NOMO-1 treated with dmso at 0.1 percent for 144 hours (cell line): ENCODE data around the gene HSD11B2.

Source experiments
- DNase-seq: peaks from one replicate; lab custom pipeline; 2025; ENCODE audit not compliant: unreplicated experiment; lab: John Stamatoyannopoulos, UW

Gene HSD11B2

DNA sequence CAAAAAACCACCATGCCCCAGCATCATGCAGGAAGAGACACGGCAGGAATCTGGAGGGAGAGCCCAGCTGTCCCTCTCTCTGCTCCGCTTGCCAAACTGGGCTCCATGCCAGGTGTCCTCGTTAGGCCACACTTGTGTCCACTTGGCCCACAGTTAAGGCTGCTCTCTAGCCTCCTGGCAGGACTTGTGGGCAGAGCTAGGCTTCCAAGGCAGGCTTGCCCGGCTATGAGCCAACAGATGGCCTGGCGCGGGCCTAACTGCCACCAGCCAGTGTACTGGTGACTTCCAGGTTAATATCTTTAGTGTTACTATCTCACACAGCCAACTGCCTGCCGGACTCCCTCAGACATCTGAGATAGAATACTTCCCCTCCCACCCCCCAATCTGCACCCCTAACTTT is 39.4 kb downstream of the HSD11B2 start:
- DNase-seq: no peak

- DNase-seq: no peak
These were observed 41.0 kb downstream of the HSD11B2 start for GRCh38 chr16:67471758-67472384.

DNA sequence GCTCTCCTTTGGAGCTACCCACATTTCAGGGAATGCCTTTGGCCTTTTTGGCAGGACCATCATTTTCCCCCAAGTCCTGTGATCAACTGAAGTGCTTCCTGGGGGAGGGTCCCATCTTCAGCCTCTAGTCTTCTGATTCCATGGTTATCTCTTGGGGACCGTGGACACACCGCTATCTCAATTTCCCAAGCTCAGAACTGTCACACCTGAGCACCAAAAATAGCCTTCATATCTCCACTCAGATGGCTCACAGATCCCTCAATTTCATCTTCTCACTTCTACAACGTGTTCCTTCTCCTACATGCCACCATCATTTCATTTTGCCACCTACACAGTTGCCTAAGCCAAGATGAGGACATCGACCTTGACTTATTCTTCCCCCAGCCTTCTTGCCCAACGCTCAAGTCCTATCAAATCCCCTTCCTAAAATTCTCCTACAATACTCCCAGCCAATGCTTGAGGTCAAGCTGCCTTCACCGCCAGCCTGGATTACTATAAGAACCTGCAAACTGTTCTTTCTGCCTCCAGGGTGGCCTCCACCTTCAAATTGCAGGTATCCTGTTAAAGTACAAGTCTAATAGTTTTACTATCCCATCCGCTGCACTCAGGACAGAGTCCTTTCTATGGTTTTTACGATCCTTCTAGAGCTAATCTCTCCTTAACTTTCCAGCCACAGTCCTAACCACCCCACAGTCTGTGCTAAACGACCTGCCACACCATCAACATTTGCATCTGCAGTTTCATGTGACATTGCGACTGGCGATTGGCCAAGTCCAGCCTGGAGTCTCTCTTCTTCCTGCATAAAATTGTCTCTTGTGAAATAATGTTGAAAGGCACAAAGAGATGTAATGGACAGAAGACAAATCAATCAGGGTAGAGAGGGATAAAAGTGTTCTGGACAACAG is 43.9 kb downstream of the HSD11B2 start:
- DNase-seq: no peak

DNA sequence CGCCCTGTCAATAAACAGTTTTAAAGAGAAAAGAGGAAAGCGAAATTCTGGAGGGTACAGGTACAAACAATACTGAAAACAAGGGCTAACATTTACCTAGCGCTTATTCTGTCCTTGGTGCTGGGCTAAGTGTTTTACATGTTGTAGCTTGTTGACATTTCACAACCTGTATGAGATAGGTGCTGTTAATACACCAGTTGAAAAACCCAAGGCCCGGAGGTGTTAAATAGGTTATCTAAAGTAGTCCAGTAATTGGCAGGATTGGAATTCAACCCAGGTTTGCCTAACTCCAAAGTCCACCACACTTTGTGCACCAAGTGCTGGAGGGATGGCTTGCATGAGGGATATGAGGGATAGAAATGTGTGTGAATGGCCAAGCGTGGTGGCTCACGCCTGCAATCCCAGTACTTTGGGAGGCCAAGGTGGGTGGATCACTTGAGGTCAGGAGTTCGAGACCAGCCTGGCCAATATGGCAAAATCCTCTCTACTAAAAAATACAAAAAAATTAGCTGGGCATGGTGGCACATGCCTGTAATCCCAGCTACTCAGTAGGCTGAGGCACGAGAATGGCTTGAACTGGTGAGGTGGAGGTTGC is 47.1 kb downstream of the HSD11B2 start:
- DNase-seq: no peak

DNA sequence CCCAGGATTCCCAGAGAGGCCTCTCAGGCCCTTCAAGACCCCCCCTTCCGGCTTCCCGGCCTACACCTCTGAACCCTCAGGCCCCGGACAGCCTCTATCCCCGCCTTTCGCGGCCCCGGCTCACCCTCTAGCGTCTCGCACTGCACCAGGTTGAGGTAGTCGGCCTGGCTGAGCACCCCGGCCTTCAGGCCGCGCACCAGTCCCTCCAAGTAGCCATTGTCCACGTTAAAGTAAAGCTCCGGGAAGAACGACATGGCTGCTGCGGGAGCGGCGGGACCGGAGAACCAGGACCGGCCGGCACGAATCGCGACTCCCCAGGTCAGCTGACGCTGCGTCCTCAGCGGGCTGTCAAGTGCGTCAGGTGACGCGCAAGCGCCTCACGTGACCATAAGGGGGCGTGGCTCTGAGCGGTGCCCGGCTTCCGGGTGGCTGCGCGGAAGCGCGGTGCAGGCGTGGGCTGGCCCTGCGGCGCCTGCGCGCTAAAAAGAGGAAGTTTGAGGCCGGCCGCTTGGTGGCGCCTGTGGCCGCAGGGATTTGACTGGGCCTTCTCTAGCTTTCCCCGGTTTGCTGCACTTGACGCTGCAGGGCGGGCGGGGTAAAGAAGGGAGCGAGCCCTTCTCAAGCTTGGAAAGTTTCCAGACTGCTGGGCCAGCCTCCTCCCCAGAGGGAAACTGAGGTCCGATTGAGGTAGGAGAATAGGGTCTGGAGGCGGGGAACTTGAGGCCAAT is 50.1 kb downstream of the HSD11B2 start, which contains the start of gene ATP6V0D1:
TSS of gene ATP6V0D1 (minus strand) at position 325 of the 728 bp plus-strand sequence. CDS start at position 254, 71 bp downstream.
- peak; percentile 97 for DNase-seq

GRCh38 chr16:67481561-67482232 is 50.8 kb downstream of the HSD11B2 start:
- DNase-seq: no peak

- no peak for DNase-seq
These were observed 51.5 kb downstream of the HSD11B2 start for GRCh38 chr16:67482233-67482924.

DNA sequence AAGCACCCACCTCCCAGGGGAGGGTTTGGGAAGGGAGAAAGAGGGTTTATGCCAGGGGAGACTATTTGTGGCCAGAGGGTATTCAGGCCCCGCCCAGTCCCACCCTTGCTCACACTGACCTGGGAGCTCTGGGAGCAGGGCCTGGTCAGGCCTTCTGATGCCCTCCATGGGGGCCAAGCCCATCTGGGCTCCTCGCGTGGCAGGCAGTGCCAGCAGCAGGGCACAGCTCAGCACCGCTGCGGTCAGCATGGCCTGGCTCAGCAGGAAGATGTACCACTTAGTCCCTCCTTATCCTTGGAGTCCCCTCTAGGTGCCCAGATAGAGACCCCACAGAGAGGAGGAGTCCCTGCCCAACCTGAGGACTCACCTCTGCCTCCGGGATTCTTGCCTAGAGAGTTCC is 52.2 kb downstream of the HSD11B2 start, which contains the start of gene AGRP:
TSS of gene AGRP (minus strand) at position 398 of the 400 bp plus-strand sequence. CDS start at position 249, 149 bp downstream.
- DNase-seq: no peak

GRCh38 chr16:67483731-67484525 is 53.0 kb downstream of the HSD11B2 start:
- DNase-seq: no peak

DNA sequence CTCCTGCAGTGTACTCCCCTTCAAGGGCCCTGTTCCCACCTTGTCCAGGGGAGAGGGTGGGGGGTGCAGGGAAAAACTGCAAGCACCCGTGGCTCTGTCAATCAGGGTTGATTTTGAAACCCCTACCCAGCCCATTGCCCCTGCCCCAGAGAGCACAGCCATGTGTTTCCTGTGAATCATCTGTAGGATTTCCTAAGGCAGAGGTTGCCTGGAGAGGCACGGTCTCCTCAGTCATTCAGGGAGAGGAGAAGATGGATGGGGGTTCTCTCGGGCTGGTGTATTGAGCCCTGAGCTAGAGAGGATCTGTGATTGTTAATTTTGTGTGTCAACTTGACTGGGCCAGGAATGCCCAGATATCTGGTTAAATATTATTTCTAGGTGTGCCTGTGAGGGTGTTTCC is 55.9 kb downstream of the HSD11B2 start:
- peak; percentile 13 for DNase-seq
